Ovary (tissue), 3 donors: ENCODE data around the gene RAD23B.

Experiments used
- POLR2A ChIP-seq: fragments of 450-650 bp; IDR thresholded peaks from one replicate; pipeline ENCODE4 v1.6.1; 2017; ENCODE audit warnings: antibody characterized with exemption, mild to moderate bottlenecking, moderate library complexity
- TF ChIP-seq, protein P1 (sequence below), 3 donors: fragments of 450-650 bp in 2 of 3; fragments of 200-600 bp in 1 of 3; IDR thresholded peaks; one replicate each; pipeline versions ENCODE4 v1.5.1 to v1.8.0; 2016 to 2022; ENCODE audit warnings: antibody characterized with exemption in 3 of 3, mild to moderate bottlenecking in 1 of 3
- donor health status: DM: no; HTN: no; CAD: no.

DNA sequence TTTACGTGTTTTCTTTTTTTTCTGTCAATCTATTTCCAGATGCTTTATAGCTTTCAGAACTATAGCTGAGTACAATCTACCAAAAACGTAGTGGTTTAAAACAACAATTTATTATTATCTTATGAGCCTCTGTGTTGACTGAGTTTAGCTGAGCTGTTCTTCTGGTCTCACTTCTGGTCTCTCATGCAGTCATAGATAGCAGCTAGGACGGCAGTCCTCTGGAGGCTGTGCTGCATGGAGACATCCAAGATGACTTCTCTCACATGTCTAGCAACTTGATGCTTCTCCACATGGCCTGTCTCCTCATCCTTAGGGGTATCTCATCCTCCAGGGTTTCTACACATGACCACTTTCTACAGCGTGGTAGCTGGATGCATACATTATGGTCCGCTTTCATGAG, 22.0 kb upstream of the RAD23B start:
- TF ChIP-seq POLR2A, result no peak
- TF ChIP-seq, protein P1, sequence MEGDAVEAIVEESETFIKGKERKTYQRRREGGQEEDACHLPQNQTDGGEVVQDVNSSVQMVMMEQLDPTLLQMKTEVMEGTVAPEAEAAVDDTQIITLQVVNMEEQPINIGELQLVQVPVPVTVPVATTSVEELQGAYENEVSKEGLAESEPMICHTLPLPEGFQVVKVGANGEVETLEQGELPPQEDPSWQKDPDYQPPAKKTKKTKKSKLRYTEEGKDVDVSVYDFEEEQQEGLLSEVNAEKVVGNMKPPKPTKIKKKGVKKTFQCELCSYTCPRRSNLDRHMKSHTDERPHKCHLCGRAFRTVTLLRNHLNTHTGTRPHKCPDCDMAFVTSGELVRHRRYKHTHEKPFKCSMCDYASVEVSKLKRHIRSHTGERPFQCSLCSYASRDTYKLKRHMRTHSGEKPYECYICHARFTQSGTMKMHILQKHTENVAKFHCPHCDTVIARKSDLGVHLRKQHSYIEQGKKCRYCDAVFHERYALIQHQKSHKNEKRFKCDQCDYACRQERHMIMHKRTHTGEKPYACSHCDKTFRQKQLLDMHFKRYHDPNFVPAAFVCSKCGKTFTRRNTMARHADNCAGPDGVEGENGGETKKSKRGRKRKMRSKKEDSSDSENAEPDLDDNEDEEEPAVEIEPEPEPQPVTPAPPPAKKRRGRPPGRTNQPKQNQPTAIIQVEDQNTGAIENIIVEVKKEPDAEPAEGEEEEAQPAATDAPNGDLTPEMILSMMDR (IDR thresholded peaks at IDR 0.05), result no peak
